ENCODE measurements around the gene RPS6KC1. TPM values are rescaled to one million over a fixed set of nuclear protein-coding genes. Genes with fewer than 3 reads are reported as not detected.
A peak's percentile ranks its signal among the peaks of the same experiment; 100 is the strongest.

RPS6KC1 gene
- total and polyA plus RNA-seq, 9 of the 15 experiments (the other 6 are each of a cell fraction or from before 2014, with no cell fraction given) = 4.3 to 34.6 (median 20.9) TPM

DNA sequence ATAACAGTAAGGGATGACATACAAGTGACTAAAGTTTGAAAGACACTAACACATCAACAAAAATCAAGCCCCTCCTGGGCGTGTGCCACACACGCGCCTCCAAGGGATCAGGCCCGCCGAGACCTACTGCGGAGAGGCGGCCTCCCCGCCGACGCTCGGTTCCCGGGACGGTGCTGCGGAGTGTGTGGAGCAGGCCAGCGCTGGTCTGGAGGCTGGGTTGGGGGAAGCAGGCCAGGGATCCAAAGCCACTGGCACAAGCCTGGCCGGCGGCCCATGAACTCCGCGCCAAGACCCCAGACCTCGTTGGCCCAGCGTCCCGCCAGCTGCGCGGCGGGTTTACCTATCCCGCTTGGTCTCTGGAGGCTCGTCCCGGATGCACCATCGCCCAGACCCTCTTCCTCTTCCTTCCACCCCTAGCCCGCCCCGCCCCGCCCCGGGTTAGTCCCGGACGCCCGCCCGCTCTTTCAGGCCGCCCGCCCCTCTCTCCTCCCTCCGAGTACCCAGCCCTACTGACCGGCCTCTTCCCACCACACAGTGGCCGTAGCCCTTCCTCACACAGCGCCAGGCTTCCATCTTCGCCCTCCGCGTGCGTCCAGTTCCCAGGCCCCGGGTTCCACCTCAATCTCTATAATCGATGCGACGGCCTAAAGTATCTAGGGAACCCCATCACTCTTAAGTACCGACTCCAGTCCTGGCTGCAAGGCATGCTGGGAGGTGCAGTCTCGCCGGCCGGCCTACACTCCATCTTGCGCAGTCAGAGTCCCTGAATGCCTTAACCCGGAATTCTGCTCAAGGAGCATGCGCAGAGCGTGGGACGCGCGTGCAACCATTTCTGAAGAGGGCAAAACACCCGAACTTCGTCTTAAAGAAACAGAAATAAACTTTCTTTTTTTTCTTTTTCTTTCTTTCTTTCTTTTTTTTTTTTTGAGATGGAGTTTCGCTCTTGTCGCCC, 35.7 kb upstream of the RPS6KC1 start, which contains the start of gene ANGEL2 (continued):
- TF ChIP-seq ZKSCAN3 (CRISPR knock-in tag; IDR thresholded peaks at IDR 0.05) (no peak), ZFP36 (IDR thresholded peaks at IDR 0.05; ENCODE audit: low read depth, low read length, partially characterized antibody) (no peak), TAF7 (tag; IDR thresholded peaks at IDR 0.05) (peak; percentile 32; the same call in 1 of the 2 replicates), MAFF (IDR thresholded peaks at IDR 0.05; ENCODE audit: low read length) (no peak), KLF6 (CRISPR knock-in tag; IDR thresholded peaks at IDR 0.05; ENCODE audit: borderline replicate concordance) (no peak; the same call in 1 of the 2 replicates), CBX1 (IDR thresholded peaks at IDR 0.05; ENCODE audit: low read depth) (peak; percentile 80), ZNF253 (CRISPR knock-in tag; conservative IDR thresholded peaks at IDR 0.05) (no peak), NR1H2 (CRISPR knock-in tag; IDR thresholded peaks at IDR 0.05) (no peak), SIX5 (IDR thresholded peaks at IDR 0.05; ENCODE audit: borderline replicate concordance in 1 of 2, insufficient read depth in 1 of 2, low read depth in 1 of 2, low read length in 2 of 2) (peak; percentile 59 to 72), PPARD (CRISPR knock-in tag; IDR thresholded peaks at IDR 0.05) (no peak), ZEB2 (IDR thresholded peaks at IDR 0.05) (no peak), FOXA3 (CRISPR knock-in tag; conservative IDR thresholded peaks at IDR 0.05 in 1 of 2, IDR thresholded peaks at IDR 0.05 in 1 of 2) (peak in 1 of 2 experiments; percentile 69; a peak in 1 of 4 replicates), HNRNPUL1 (IDR thresholded peaks at IDR 0.05; ENCODE audit: low read length) (no peak), FIP1L1 (IDR thresholded peaks at IDR 0.05; ENCODE audit: low read depth, low read length, poor library complexity, severe bottlenecking) (peak; percentile 45), THRAP3 (IDR thresholded peaks at IDR 0.05; ENCODE audit: borderline replicate concordance) (no peak), HDAC1 (IDR thresholded peaks at IDR 0.05) (no peak; a peak in 2 of 4 replicates), KAT2B (IDR thresholded peaks at IDR 0.05; ENCODE audit: low read depth, low read length) (no peak)
- TF ChIP-seq, protein P1, sequence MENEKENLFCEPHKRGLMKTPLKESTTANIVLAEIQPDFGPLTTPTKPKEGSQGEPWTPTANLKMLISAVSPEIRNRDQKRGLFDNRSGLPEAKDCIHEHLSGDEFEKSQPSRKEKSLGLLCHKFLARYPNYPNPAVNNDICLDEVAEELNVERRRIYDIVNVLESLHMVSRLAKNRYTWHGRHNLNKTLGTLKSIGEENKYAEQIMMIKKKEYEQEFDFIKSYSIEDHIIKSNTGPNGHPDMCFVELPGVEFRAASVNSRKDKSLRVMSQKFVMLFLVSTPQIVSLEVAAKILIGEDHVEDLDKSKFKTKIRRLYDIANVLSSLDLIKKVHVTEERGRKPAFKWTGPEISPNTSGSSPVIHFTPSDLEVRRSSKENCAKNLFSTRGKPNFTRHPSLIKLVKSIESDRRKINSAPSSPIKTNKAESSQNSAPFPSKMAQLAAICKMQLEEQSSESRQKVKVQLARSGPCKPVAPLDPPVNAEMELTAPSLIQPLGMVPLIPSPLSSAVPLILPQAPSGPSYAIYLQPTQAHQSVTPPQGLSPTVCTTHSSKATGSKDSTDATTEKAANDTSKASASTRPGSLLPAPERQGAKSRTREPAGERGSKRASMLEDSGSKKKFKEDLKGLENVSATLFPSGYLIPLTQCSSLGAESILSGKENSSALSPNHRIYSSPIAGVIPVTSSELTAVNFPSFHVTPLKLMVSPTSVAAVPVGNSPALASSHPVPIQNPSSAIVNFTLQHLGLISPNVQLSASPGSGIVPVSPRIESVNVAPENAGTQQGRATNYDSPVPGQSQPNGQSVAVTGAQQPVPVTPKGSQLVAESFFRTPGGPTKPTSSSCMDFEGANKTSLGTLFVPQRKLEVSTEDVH (IDR thresholded peaks at IDR 0.05; ENCODE audit: low read depth, partially characterized antibody) = peak; percentile 37
- TF ChIP-seq, protein P2, sequence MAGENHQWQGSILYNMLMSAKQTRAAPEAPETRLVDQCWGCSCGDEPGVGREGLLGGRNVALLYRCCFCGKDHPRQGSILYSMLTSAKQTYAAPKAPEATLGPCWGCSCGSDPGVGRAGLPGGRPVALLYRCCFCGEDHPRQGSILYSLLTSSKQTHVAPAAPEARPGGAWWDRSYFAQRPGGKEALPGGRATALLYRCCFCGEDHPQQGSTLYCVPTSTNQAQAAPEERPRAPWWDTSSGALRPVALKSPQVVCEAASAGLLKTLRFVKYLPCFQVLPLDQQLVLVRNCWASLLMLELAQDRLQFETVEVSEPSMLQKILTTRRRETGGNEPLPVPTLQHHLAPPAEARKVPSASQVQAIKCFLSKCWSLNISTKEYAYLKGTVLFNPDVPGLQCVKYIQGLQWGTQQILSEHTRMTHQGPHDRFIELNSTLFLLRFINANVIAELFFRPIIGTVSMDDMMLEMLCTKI (IDR thresholded peaks at IDR 0.05; ENCODE audit: partially characterized antibody) = no peak
- TF ChIP-seq, protein P3, sequence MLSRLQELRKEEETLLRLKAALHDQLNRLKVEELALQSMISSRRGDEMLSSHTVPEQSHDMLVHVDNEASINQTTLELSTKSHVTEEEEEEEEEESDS (CRISPR knock-in tag; IDR thresholded peaks at IDR 0.05) = no peak
- TF ChIP-seq, protein P4, sequence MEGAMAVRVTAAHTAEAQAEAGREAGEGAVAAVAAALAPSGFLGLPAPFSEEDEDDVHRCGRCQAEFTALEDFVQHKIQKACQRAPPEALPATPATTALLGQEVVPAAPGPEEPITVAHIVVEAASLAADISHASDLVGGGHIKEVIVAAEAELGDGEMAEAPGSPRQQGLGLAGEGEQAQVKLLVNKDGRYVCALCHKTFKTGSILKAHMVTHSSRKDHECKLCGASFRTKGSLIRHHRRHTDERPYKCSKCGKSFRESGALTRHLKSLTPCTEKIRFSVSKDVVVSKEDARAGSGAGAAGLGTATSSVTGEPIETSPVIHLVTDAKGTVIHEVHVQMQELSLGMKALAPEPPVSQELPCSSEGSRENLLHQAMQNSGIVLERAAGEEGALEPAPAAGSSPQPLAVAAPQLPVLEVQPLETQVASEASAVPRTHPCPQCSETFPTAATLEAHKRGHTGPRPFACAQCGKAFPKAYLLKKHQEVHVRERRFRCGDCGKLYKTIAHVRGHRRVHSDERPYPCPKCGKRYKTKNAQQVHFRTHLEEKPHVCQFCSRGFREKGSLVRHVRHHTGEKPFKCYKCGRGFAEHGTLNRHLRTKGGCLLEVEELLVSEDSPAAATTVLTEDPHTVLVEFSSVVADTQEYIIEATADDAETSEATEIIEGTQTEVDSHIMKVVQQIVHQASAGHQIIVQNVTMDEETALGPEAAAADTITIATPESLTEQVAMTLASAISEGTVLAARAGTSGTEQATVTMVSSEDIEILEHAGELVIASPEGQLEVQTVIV (CRISPR knock-in tag; IDR thresholded peaks at IDR 0.05; ENCODE audit: borderline replicate concordance) = no peak

Measured in K562 (cell line).